Hepatocyte (in vitro differentiated cells): Measurements from ENCODE around the gene C1orf21. TPM values are rescaled to one million over a fixed set of nuclear protein-coding genes. Genes with fewer than 3 reads are reported as not detected.

Source experiments
- DNase-seq: peaks from one replicate; pipeline ENCODE4 v3.0.0-alpha.2; 2016; ENCODE audit warnings: low spot score
- H2AFZ ChIP-seq: fragments of 200-600 bp; sonication (generic); 2 replicates; pipeline ENCODE4 v1.6.0; 2016; ENCODE audit warnings: antibody characterized with exemption, mild to moderate bottlenecking
- H3K27ac ChIP-seq: fragments of 200-600 bp; sonication (generic); 2 replicates; pipeline ENCODE4 v1.5.1; 2016; ENCODE audit warnings: mild to moderate bottlenecking
- H3K27me3 ChIP-seq: fragments of 200-600 bp; sonication (generic); 2 replicates; pipeline ENCODE4 v1.6.1; 2016
- H3K36me3 ChIP-seq: fragments of 200-600 bp; sonication (generic); replicated peaks from 2 replicates; pipeline ENCODE4 v1.5.1; 2016; ENCODE audit warnings: low read depth; ENCODE audit not compliant: insufficient read depth
- H3K4me1 ChIP-seq: fragments of 200-600 bp; sonication (generic); 2 replicates; pipeline ENCODE4 v1.5.1; 2016; ENCODE audit warnings: mild to moderate bottlenecking, moderate library complexity; ENCODE audit not compliant: insufficient read depth
- H3K4me2 ChIP-seq: fragments of 200-600 bp; sonication (generic); 2 replicates; pipeline ENCODE4 v1.6.0; 2016
- H3K4me3 ChIP-seq: fragments of 200-600 bp; sonication (generic); 2 replicates; pipeline ENCODE4 v1.5.1; 2016; ENCODE audit warnings: mild to moderate bottlenecking
- H3K79me2 ChIP-seq: fragments of 200-600 bp; sonication (generic); 2 replicates; pipeline ENCODE4 v1.6.0; 2017; ENCODE audit warnings: mild to moderate bottlenecking
- H3K9me2 ChIP-seq: fragments of 200-600 bp; sonication (generic); replicated peaks from 2 replicates; pipeline ENCODE4 v1.6.0; 2017; ENCODE audit warnings: mild to moderate bottlenecking; ENCODE audit not compliant: insufficient read depth
- H3K9me3 ChIP-seq: fragments of 200-600 bp; sonication (generic); 2 replicates; pipeline ENCODE4 v1.5.1; 2016; ENCODE audit warnings: low read depth, mild to moderate bottlenecking
- H4K20me1 ChIP-seq: fragments of 200-600 bp; sonication (generic); 2 replicates; pipeline ENCODE4 v1.6.0; 2016; ENCODE audit warnings: mild to moderate bottlenecking; ENCODE audit not compliant: insufficient read depth, poor library complexity, severe bottlenecking
- EZH2 ChIP-seq: fragments of 200-600 bp; sonication (generic); IDR thresholded peaks from 2 replicates; pipeline ENCODE4 v1.6.1; 2016; ENCODE audit warnings: antibody characterized with exemption, mild to moderate bottlenecking, borderline replicate concordance
- EZH2phosphoT487 ChIP-seq: fragments of 200-600 bp; sonication (generic); IDR thresholded peaks from one replicate; pipeline ENCODE4 v1.6.1; 2018; ENCODE audit warnings: antibody characterized with exemption, mild to moderate bottlenecking, low read depth, moderate library complexity; ENCODE audit not compliant: unreplicated experiment, severe bottlenecking
- WGBS: methylation state at CpG from one replicate; pipeline ENCODE4 v1.1.6; 2016; ENCODE audit warnings: low lambda C conversion rate; ENCODE audit errors: missing lambda C conversion rate; 5-methylcytosine and 5-hydroxymethylcytosine counted together
- polyA plus RNA-seq: library from polyadenylated mRNA; unstranded; fragments of >200 nt; fragmentation: Nextera tagmentation; extraction: Ambion mirVana; gene quantifications from 2 replicates; pipeline ENCODE4 v1.2.1, GENCODE V29; 2016
- total RNA-seq: library from RNA; depleted of rRNA; stranded (reverse); fragments of >200 nt; gene quantifications from 2 replicates; pipeline ENCODE4 v1.2.3, GENCODE V29; 2014
- TF ChIP-seq, protein P1 (sequence below): fragments of 200-600 bp; sonication (generic); IDR thresholded peaks from 2 replicates; pipeline ENCODE4 v1.5.1; 2016; ENCODE audit warnings: antibody characterized with exemption, mild to moderate bottlenecking; ENCODE audit not compliant: poor library complexity

Gene C1orf21
- total and polyA plus RNA-seq, 2 experiments from 2014 or later: 26.9 to 37.9 TPM

DNA sequence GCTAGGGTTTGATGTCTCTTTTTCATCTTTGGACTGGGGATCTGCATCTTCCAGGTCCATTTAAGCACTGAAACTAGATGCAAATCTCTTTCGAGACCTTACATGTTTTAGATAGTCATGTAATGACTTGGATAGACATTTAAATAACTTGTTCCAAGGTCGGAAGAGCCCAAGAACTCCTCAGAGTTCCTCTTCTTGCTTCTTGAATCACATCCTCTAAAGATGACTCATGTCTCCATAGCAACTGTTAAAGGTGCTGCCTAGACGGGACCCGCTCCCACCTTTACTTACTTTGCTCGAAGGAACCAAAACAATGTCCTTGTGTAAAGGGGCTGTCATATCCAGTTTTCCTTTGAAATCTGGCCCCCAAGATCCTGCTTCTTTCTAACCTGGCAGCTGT, 237.8 kb downstream of the C1orf21 start:
- Histone ChIP-seq H3K36me3 (no peaks in the 10 kb centered on the region), H2AFZ (no peak overlapping the region), H3K4me1 (peaks cover 26% of the 10 kb centered on the region), H3K27ac (no peak overlapping the region), H3K79me2 (no peaks in the 10 kb centered on the region), H3K4me3 (no peak overlapping the region), H3K4me2 (no peak overlapping the region), H3K9me2 (no peaks in the 10 kb centered on the region), H3K27me3 (no peaks in the 10 kb centered on the region), H3K9me3 (no peaks in the 10 kb centered on the region), H4K20me1 (no peaks in the 10 kb centered on the region)
- no peak for TF ChIP-seq EZH2
- TF ChIP-seq, protein P1, sequence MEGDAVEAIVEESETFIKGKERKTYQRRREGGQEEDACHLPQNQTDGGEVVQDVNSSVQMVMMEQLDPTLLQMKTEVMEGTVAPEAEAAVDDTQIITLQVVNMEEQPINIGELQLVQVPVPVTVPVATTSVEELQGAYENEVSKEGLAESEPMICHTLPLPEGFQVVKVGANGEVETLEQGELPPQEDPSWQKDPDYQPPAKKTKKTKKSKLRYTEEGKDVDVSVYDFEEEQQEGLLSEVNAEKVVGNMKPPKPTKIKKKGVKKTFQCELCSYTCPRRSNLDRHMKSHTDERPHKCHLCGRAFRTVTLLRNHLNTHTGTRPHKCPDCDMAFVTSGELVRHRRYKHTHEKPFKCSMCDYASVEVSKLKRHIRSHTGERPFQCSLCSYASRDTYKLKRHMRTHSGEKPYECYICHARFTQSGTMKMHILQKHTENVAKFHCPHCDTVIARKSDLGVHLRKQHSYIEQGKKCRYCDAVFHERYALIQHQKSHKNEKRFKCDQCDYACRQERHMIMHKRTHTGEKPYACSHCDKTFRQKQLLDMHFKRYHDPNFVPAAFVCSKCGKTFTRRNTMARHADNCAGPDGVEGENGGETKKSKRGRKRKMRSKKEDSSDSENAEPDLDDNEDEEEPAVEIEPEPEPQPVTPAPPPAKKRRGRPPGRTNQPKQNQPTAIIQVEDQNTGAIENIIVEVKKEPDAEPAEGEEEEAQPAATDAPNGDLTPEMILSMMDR: no peak
- TF ChIP-seq EZH2phosphoT487: no peak
- no peak for DNase-seq
- 82% methylated on average over 5 of the region's 5 CpGs for WGBS

DNA sequence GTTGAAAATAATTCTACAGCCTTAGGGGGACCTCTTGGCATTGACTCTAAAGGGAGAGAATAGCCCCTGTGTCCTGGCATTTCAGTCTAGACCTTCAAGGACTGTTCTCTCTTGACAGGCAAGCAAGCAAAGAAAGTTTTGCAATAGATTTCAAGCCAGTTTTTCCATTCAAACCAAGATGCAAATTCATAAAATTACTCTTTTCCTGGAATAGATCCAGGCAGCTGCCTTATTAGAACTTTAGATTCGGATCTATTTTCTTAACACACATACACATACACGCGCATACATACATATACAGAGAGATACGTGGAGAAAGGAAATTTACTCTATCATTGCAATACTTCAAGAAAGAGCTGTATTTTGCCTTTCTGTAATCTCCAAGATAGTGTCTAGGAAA, 238.4 kb downstream of the C1orf21 start:
- Histone ChIP-seq H3K27ac (no peak overlapping the region), H3K9me3 (no peaks in the 10 kb centered on the region), H3K4me1 (peaks cover 27% of the 10 kb centered on the region), H4K20me1 (no peaks in the 10 kb centered on the region), H3K9me2 (no peaks in the 10 kb centered on the region), H3K4me2 (no peak overlapping the region), H3K36me3 (no peaks in the 10 kb centered on the region), H3K79me2 (no peaks in the 10 kb centered on the region), H3K4me3 (no peak overlapping the region), H3K27me3 (no peaks in the 10 kb centered on the region), H2AFZ (no peak overlapping the region)
- 96% methylated on average over 4 of the region's 4 CpGs for WGBS
- no peak for TF ChIP-seq EZH2phosphoT487
- TF ChIP-seq, protein P1: no peak
- TF ChIP-seq EZH2: no peak
- DNase-seq: no peak

DNA sequence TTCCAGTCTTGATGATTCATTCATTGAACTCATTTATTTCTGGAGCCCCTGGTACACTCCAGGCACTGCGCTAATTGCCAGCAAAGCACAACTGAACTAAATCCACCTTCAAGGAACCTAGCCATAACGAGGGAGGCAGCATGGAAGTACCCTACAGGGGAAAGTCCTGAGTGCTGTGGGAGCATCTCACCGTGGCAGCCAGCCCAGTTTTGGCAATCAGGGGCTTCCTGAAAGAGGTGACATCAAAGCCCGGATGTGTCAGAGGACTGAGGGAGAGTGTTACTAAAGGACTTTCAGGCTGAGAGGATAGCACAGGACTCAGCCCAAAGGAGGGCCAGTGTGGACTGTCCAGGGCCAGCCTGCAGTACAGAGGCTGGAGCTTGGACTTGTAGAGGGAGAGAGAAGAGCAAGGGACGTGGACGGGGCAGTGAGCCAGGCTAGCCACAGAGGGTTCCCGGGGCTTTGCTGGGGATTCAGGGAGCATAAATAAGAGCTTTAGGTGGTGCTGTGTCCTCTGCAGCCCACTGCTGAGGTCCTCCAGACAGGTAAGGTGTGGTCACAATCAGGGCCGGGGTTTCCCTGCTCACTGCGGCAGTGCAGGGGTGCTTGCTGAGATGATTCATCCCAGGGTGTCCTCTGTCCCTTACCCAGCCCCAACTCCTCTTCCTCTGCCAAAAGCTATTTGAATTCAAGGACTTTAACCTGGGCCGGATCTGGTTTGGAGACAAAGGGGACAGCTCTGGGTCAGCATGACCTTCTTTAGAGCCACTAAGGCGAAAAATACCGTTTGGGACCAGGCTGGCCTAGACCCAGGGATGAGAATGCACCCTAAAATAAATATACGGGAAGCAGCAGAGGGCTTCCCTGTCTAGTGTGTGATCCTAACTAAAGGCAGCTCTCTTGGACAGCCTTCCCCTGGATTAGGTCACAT, 239.5 kb downstream of the C1orf21 start:
- H3K36me3 ChIP-seq: no peaks in the 10 kb centered on the region

More for the DNA sequence above, 239.5 kb downstream of the C1orf21 start:
- Histone ChIP-seq H4K20me1 (no peaks in the 10 kb centered on the region), H3K4me2 (no peak overlapping the region), H3K9me3 (no peaks in the 10 kb centered on the region), H2AFZ (no peak overlapping the region), H3K27ac (no peak overlapping the region), H3K9me2 (no peaks in the 10 kb centered on the region), H3K4me1 (peaks cover 23% of the 10 kb centered on the region), H3K27me3 (no peaks in the 10 kb centered on the region), H3K4me3 (no peak overlapping the region), H3K79me2 (no peaks in the 10 kb centered on the region)
- TF ChIP-seq EZH2phosphoT487: no peak
- TF ChIP-seq, protein P1: no peak
- no peak for TF ChIP-seq EZH2
- DNase-seq: no peak
- WGBS: 93% methylated on average over 13 of the region's 13 CpGs
